Body of pancreas (tissue), 4 donors: ENCODE data around the gene EML5.

ENCODE experiments used
- POLR2A ChIP-seq, 3 donors: fragments of 450-650 bp; IDR thresholded peaks; one replicate each; pipeline ENCODE4 v1.6.1; 2016; ENCODE audit warnings: antibody characterized with exemption in 3 of 3, mild to moderate bottlenecking in 2 of 3
- TF ChIP-seq, protein P1 (sequence below), 7 experiments: fragments of 450-650 bp in 4 of 7; fragments of 200-600 bp in 3 of 7; sonication (generic) in 3 of 7; IDR thresholded peaks; one replicate each; pipeline ENCODE4 v1.5.1; 2016 to 2019; ENCODE audit warnings: antibody characterized with exemption in 7 of 7

- TF ChIP-seq, protein P1, sequence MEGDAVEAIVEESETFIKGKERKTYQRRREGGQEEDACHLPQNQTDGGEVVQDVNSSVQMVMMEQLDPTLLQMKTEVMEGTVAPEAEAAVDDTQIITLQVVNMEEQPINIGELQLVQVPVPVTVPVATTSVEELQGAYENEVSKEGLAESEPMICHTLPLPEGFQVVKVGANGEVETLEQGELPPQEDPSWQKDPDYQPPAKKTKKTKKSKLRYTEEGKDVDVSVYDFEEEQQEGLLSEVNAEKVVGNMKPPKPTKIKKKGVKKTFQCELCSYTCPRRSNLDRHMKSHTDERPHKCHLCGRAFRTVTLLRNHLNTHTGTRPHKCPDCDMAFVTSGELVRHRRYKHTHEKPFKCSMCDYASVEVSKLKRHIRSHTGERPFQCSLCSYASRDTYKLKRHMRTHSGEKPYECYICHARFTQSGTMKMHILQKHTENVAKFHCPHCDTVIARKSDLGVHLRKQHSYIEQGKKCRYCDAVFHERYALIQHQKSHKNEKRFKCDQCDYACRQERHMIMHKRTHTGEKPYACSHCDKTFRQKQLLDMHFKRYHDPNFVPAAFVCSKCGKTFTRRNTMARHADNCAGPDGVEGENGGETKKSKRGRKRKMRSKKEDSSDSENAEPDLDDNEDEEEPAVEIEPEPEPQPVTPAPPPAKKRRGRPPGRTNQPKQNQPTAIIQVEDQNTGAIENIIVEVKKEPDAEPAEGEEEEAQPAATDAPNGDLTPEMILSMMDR (IDR thresholded peaks at IDR 0.05): no peak
- TF ChIP-seq POLR2A (IDR thresholded peaks at IDR 0.05): no peak
Measured at GRCh38 chr14:88613552-88614010, 179.2 kb downstream of the EML5 start.
